Osteoblast (primary cell): ENCODE results near the gene ZNF141. TPM values are rescaled to one million over a fixed set of nuclear protein-coding genes. Genes with fewer than 3 reads are reported as not detected.

Experiments used
- DNase-seq: peaks from one replicate; pipeline ENCODE4 v3.0.0; 2011; ENCODE audit warnings: low spot score, mixed read lengths; ENCODE audit not compliant: insufficient read length; ENCODE audit errors: missing footprints
- H2AFZ ChIP-seq: 2 replicates; pipeline ENCODE4 v1.6.0; 2011; ENCODE audit warnings: mild to moderate bottlenecking, low read length
- H3K27ac ChIP-seq: 2 replicates; pipeline ENCODE4 v1.5.1; 2011; ENCODE audit warnings: mild to moderate bottlenecking, low read depth, low read length, moderate library complexity
- H3K27me3 ChIP-seq: 2 replicates; pipeline ENCODE4 v1.6.0; 2012; ENCODE audit warnings: mild to moderate bottlenecking, control low read depth, inconsistent platforms, low read length, moderate library complexity; ENCODE audit not compliant: insufficient read depth
- H3K36me3 ChIP-seq: 2 replicates; pipeline ENCODE4 v1.5.1; 2011; ENCODE audit warnings: mild to moderate bottlenecking, low read length, control low read depth, moderate library complexity; ENCODE audit not compliant: insufficient read depth
- H3K4me1 ChIP-seq: 2 replicates; pipeline ENCODE4 v1.5.1; 2011; ENCODE audit warnings: mild to moderate bottlenecking, low read length, control low read depth, moderate library complexity; ENCODE audit not compliant: insufficient read depth
- H3K4me2 ChIP-seq: 2 replicates; pipeline ENCODE4 v1.6.0; 2011; ENCODE audit warnings: mild to moderate bottlenecking, low read length; ENCODE audit not compliant: insufficient read depth
- H3K4me3 ChIP-seq: fragments of 200-600 bp; sonication (generic); 3 replicates; pipeline ENCODE4 v1.5.1; 2012; ENCODE audit warnings: mild to moderate bottlenecking, low read length, inconsistent platforms; ENCODE audit not compliant: insufficient read depth
- H3K79me2 ChIP-seq: 2 replicates; pipeline ENCODE4 v1.6.0; 2012; ENCODE audit warnings: mild to moderate bottlenecking, low read length, control low read depth, inconsistent platforms; ENCODE audit not compliant: insufficient read depth
- H3K9me3 ChIP-seq: 2 replicates; pipeline ENCODE4 v1.5.1; 2011; ENCODE audit warnings: low read depth, low read length, control low read depth
- H4K20me1 ChIP-seq: 2 replicates; pipeline ENCODE4 v1.6.0; 2012; ENCODE audit warnings: mild to moderate bottlenecking, low read length, control low read depth; ENCODE audit not compliant: insufficient read depth
- total RNA-seq: library from RNA; depleted of rRNA; stranded (reverse); fragments of >200 nt; gene quantifications from 2 replicates; pipeline ENCODE4 v1.2.3, GENCODE V29; 2012
- TF ChIP-seq, protein P1 (sequence below): IDR thresholded peaks from 2 replicates; pipeline ENCODE4 v1.5.1; 2011; ENCODE audit warnings: mild to moderate bottlenecking, low read depth, low read length, moderate library complexity; ENCODE audit errors: extremely low read depth

Gene ZNF141
- total RNA-seq, 1 donor, result 15.2 TPM

DNA sequence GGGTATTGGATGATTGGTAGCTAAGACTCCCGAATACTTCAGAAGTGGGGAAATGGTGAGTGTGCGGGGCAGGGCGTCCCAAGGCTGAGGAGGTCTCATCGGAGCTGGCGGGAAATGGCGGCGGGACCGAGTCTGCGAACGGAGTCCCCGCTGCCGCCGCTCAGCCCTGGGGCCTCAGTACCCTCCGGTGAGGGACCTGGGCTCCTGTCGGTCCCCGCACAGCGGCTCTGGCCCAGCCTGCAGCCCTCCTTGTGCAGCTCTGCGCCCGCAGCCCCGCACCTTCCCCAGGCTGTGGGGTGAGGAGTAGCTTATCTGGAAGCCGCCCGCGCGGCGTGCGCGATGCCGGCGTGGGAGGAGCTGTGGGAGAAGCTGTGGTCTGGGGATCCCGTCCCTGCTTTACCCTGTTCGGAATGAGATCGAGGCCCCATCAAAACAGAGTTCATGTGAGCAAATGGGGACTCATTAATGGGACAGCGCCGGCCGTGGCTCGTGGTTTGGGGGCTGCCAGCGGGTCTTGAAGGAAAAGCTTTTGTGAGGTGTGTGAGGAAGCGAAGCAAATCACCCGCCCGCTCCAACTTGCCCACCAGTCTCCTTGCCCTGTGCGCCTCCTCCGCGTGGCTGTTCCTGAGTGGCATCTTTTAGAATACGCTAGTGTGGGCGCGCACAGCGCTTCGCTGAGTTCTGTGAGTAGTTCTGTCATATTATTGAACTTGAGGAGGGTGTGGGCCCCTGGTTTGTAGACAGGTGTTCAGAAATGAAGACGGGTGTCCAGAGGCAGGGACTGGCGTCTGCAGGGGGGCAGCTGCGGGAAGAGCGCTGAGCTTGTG is 531 bp downstream of the ZNF141 start:
- Histone ChIP-seq H3K27me3 (no peaks in the 10 kb centered on the region), H3K4me1 (peaks cover 7% of the 10 kb centered on the region), H4K20me1 (peaks cover 4% of the 10 kb centered on the region), H3K9me3 (no peaks in the 10 kb centered on the region), H2AFZ (peak overlapping the region; percentile 97), H3K27ac (peak overlapping the region; percentile 98), H3K79me2 (peaks cover 52% of the 10 kb centered on the region), H3K36me3 (no peaks in the 10 kb centered on the region), H3K4me3 (peak overlapping the region; percentile 97), H3K4me2 (peak overlapping the region; percentile 96)
- TF ChIP-seq, protein P1, sequence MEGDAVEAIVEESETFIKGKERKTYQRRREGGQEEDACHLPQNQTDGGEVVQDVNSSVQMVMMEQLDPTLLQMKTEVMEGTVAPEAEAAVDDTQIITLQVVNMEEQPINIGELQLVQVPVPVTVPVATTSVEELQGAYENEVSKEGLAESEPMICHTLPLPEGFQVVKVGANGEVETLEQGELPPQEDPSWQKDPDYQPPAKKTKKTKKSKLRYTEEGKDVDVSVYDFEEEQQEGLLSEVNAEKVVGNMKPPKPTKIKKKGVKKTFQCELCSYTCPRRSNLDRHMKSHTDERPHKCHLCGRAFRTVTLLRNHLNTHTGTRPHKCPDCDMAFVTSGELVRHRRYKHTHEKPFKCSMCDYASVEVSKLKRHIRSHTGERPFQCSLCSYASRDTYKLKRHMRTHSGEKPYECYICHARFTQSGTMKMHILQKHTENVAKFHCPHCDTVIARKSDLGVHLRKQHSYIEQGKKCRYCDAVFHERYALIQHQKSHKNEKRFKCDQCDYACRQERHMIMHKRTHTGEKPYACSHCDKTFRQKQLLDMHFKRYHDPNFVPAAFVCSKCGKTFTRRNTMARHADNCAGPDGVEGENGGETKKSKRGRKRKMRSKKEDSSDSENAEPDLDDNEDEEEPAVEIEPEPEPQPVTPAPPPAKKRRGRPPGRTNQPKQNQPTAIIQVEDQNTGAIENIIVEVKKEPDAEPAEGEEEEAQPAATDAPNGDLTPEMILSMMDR, result no peak
- peak; percentile 75 for DNase-seq

DNA sequence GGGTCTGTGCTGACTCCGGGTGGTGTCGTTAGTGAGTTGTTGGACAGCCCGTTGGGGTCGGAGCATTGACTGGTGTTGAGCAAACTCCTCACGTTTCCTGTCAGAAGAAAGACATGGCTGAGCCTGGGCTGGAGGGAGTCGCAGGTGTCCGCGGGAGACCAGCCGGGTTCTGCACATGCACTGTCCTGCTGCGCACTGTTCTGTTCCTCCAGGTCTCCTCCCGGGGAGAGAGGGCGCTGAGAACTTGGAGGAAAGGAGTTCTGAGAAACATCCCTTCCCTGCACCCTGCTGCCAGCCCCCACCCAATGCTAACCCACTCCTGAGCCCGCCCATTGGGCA is 1.1 kb downstream of the ZNF141 start:
- H4K20me1 ChIP-seq, result peaks cover 4% of the 10 kb centered on the region
- peak overlapping the region; percentile 98 for H3K27ac ChIP-seq
- peak overlapping the region; percentile 96 for H3K4me2 ChIP-seq
- DNase-seq, result no peak
- H3K36me3 ChIP-seq, result peaks cover under 1% of the 10 kb centered on the region
- peak overlapping the region; percentile 97 for H2AFZ ChIP-seq
- peak overlapping the region; percentile 97 for H3K4me3 ChIP-seq
- TF ChIP-seq, protein P1, result no peak
- peaks cover 7% of the 10 kb centered on the region for H3K4me1 ChIP-seq
- H3K27me3 ChIP-seq, result no peaks in the 10 kb centered on the region
- peaks cover 54% of the 10 kb centered on the region for H3K79me2 ChIP-seq
- H3K9me3 ChIP-seq, result no peaks in the 10 kb centered on the region

DNA sequence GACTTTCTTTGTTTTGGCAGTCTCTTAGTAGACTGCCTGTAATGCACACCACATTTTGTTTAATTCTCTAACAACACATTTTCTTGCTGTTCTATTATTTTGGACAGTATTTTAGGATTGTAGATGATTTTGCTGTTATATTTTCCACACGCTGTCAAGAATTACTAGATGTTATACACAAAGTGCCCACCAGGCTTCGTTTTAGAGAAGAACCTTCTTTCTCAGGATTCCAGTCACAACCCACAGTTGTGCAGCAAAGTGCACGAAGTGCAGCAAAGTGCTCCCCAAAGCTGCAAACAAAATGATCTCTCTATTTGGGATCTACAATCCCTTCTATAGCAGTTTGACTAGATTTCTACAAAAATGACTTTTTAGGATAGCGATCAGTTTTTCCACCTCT is 2.4 kb downstream of the ZNF141 start:
- H3K27me3 ChIP-seq, result no peaks in the 10 kb centered on the region
- no peak overlapping the region for H2AFZ ChIP-seq
- H3K36me3 ChIP-seq, result peaks cover 13% of the 10 kb centered on the region
- no peak overlapping the region for H3K4me3 ChIP-seq
- TF ChIP-seq, protein P1, result no peak
- H4K20me1 ChIP-seq, result peaks cover 4% of the 10 kb centered on the region
- peaks cover 54% of the 10 kb centered on the region for H3K79me2 ChIP-seq
- DNase-seq, result peak; percentile 29
- H3K4me1 ChIP-seq, result peaks cover 7% of the 10 kb centered on the region
- no peak overlapping the region for H3K27ac ChIP-seq
- no peaks in the 10 kb centered on the region for H3K9me3 ChIP-seq
- no peak overlapping the region for H3K4me2 ChIP-seq

DNA sequence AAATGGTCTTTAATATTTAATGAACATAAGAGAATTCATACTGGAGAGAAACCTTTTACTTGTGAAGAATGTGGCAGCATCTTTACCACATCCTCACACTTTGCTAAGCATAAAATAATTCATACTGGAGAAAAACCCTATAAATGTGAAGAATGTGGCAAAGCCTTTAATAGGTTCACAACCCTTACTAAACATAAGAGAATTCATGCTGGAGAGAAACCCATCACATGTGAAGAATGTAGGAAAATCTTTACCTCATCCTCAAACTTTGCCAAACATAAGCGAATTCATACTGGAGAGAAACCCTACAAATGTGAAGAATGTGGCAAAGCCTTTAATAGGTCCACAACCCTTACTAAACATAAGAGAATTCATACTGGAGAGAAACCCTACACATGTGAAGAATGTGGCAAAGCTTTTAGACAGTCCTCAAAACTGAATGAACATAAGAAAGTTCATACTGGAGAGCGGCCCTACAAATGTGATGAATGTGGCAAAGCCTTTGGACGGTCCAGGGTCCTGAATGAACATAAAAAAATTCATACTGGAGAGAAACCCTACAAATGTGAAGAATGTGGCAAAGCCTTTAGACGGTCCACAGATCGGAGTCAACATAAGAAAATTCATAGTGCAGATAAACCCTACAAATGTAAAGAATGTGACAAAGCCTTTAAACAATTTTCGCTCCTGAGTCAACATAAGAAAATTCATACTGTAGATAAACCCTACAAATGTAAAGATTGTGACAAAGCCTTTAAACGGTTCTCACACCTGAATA is 35.6 kb downstream of the ZNF141 start:
- Histone ChIP-seq H3K27ac (no peak overlapping the region), H3K4me1 (no peaks in the 10 kb centered on the region), H4K20me1 (no peaks in the 10 kb centered on the region), H3K4me3 (no peak overlapping the region), H3K4me2 (no peak overlapping the region), H3K36me3 (peaks cover 20% of the 10 kb centered on the region), H2AFZ (no peak overlapping the region), H3K9me3 (peaks cover 58% of the 10 kb centered on the region), H3K27me3 (no peaks in the 10 kb centered on the region), H3K79me2 (no peaks in the 10 kb centered on the region)
- TF ChIP-seq, protein P1, result no peak
- no peak for DNase-seq
